Testis (tissue), 2 donors: ENCODE results near the gene ZSWIM6.

Experiments used
- CTCF ChIP-seq, 3 experiments: fragments of 450-650 bp in 2 of 3; fragments of 200-600 bp in 1 of 3; sonication (generic) in 1 of 3; IDR thresholded peaks; one replicate each; pipeline ENCODE4 v1.5.1; 2016 to 2019; ENCODE audit warnings: antibody characterized with exemption in 3 of 3, mild to moderate bottlenecking in 2 of 3, moderate library complexity in 1 of 3
- POLR2A ChIP-seq: fragments of 450-650 bp; IDR thresholded peaks from one replicate; pipeline ENCODE4 v1.6.1; 2017; ENCODE audit warnings: antibody characterized with exemption, mild to moderate bottlenecking, moderate library complexity

- TF ChIP-seq CTCF (IDR thresholded peaks at IDR 0.05): no peak
- no peak for TF ChIP-seq POLR2A
Observed at GRCh38 chr5:61460471-61460870, 128.4 kb downstream of the ZSWIM6 start.
